ENCODE measurements around the gene CRB1.

CRB1 gene

DNA sequence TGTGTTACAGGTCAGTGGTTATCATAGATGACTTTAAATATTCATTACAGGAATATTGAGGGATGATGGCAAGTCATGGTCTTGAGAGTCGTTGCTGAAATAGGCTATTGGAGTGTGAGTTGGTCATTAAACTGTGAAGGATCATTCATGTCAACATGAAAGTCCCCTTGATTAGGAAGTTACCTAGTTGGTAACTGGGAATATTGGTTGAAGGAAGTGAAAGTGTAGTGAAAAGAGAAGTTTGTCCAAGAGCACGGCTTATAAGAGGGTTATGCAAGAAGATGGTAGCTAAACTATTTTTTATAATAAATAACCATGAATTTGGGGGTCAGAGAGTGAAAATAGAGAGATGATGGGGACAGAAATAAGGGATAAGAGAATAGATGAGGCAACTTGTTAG, 16.9 kb downstream of the CRB1 start:
- H3K9me3 Mint-ChIP-seq, result no peaks in the 10 kb centered on the region
- no peak overlapping the region for H3K4me3 Mint-ChIP-seq
- no peaks in the 10 kb centered on the region for H3K36me3 Mint-ChIP-seq (ENCODE audit: low read depth)
- no peaks in the 10 kb centered on the region for H3K4me1 Mint-ChIP-seq
- peaks cover 9% of the 10 kb centered on the region for H3K27me3 Mint-ChIP-seq (ENCODE audit: low read depth, poor library complexity)
- no peak overlapping the region for H3K27ac Mint-ChIP-seq
- TF ChIP-seq, protein P1, sequence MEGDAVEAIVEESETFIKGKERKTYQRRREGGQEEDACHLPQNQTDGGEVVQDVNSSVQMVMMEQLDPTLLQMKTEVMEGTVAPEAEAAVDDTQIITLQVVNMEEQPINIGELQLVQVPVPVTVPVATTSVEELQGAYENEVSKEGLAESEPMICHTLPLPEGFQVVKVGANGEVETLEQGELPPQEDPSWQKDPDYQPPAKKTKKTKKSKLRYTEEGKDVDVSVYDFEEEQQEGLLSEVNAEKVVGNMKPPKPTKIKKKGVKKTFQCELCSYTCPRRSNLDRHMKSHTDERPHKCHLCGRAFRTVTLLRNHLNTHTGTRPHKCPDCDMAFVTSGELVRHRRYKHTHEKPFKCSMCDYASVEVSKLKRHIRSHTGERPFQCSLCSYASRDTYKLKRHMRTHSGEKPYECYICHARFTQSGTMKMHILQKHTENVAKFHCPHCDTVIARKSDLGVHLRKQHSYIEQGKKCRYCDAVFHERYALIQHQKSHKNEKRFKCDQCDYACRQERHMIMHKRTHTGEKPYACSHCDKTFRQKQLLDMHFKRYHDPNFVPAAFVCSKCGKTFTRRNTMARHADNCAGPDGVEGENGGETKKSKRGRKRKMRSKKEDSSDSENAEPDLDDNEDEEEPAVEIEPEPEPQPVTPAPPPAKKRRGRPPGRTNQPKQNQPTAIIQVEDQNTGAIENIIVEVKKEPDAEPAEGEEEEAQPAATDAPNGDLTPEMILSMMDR (IDR thresholded peaks at IDR 0.05), result no peak
- no peak for DNase-seq

DNA sequence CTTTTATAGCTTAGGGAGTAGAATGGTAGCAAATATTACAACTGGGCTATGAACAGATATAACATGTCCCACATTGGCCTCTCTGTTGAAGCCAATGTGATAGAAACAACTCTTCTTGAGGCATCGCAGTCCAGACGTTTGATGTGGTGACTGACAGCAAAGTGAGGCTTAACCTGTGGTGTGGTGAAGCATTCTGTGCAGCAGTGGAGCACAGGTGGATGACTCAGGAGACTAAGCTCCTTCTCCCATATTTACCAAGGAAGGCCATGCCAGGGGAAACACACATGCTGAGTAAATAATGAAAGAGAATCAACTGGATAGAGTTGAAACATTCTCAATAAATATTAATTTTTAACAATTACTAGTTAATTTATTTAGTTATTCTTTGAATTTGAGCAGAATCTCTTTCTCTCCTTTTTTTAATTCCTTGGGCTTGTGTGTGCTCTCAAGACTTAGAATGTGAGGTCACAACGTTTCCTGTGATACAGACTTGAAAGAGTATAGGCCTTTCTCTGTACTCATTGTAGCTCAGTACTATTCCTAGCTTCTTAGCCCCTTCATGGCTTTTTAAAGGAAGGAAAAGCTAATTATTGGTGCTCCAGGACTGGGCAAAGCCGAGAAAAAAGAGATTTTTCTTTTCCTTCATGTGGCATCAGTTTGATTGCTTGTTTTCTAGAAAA, 17.6 kb downstream of the CRB1 start:
- DNase-seq, result no peak
- no peak overlapping the region for H3K4me3 Mint-ChIP-seq
- TF ChIP-seq, protein P1 (IDR thresholded peaks at IDR 0.05), result no peak
- H3K9me3 Mint-ChIP-seq, result no peaks in the 10 kb centered on the region
- H3K27ac Mint-ChIP-seq, result no peak overlapping the region
- no peaks in the 10 kb centered on the region for H3K36me3 Mint-ChIP-seq (ENCODE audit: low read depth)
- peaks cover 9% of the 10 kb centered on the region for H3K27me3 Mint-ChIP-seq (ENCODE audit: low read depth, poor library complexity)
- H3K4me1 Mint-ChIP-seq, result no peaks in the 10 kb centered on the region

DNA sequence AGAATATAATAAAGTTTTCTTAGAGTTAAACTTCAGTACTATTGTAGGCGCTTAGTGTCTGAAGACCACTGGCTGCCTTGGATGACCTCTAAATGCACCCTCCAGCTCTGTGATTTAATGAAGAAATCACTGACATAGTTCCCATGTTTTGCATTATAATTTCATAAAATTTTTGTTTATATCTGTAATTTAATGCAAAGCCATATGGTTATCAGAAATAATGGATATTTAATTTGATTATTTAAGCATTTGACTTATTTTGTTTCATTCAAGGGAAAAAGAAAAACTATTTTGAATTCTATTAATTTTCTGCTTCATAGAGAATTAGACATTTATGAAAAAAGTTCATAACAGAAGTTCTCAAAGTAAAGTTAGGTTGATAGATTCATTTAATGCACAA, 18.6 kb downstream of the CRB1 start:
- H3K27me3 Mint-ChIP-seq (ENCODE audit: low read depth, poor library complexity), result peaks cover 9% of the 10 kb centered on the region
- TF ChIP-seq, protein P1 (IDR thresholded peaks at IDR 0.05), result no peak
- H3K36me3 Mint-ChIP-seq (ENCODE audit: low read depth), result no peaks in the 10 kb centered on the region
- no peaks in the 10 kb centered on the region for H3K4me1 Mint-ChIP-seq
- H3K4me3 Mint-ChIP-seq, result no peak overlapping the region
- H3K9me3 Mint-ChIP-seq, result no peaks in the 10 kb centered on the region
- no peak for DNase-seq
- no peak overlapping the region for H3K27ac Mint-ChIP-seq

DNA sequence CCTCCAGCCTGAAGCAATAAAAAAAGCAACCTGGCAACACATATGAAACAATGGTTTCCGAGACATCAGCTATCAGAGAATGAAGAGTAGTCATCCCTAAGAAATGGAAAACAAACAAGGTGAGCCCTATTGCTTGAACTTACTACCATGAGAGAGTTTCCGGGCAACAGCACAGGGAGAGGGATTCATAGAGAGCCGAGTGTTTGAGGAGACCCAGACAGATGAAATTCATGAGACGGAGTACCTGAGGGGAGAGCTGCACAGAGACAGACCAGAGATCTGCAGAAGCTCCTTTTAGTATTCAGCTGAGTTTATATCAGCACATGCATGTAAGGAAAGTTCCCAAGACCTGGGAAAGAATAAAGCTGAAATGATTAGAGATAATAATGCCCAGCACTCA, 19.8 kb downstream of the CRB1 start:
- TF ChIP-seq, protein P1 (IDR thresholded peaks at IDR 0.05), result no peak
- H3K4me3 Mint-ChIP-seq, result no peak overlapping the region
- DNase-seq, result no peak
- H3K4me1 Mint-ChIP-seq, result no peaks in the 10 kb centered on the region
- peaks cover 9% of the 10 kb centered on the region for H3K27me3 Mint-ChIP-seq (ENCODE audit: low read depth, poor library complexity)
- peaks cover 2% of the 10 kb centered on the region for H3K9me3 Mint-ChIP-seq
- H3K36me3 Mint-ChIP-seq (ENCODE audit: low read depth), result no peaks in the 10 kb centered on the region
- no peak overlapping the region for H3K27ac Mint-ChIP-seq

DNA sequence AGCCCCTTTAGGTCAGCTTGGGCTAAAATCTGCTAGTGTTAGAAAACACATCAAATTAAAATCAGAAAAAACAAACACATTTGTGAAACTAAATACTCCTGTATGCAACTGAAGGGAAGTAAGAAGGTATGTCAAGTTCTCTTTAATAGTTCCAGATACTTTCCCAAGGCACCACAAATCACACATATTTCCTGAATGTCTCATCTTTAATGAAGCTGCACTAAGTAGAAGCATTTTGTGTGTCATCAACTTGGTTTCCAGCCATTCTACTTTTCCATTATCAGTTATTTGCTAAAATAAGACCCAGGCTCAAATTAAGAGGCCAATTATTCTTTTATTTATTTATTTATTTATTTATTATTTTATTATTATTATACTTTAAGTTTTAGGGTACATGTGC, 34.7 kb downstream of the CRB1 start:
- H3K27ac Mint-ChIP-seq, result no peak overlapping the region
- no peak overlapping the region for H3K4me3 Mint-ChIP-seq
- no peaks in the 10 kb centered on the region for H3K27me3 Mint-ChIP-seq (ENCODE audit: low read depth, poor library complexity)
- TF ChIP-seq, protein P1 (IDR thresholded peaks at IDR 0.05), result no peak
- H3K36me3 Mint-ChIP-seq (ENCODE audit: low read depth), result no peaks in the 10 kb centered on the region
- no peak for DNase-seq
- no peaks in the 10 kb centered on the region for H3K4me1 Mint-ChIP-seq
- H3K9me3 Mint-ChIP-seq, result no peaks in the 10 kb centered on the region

DNA sequence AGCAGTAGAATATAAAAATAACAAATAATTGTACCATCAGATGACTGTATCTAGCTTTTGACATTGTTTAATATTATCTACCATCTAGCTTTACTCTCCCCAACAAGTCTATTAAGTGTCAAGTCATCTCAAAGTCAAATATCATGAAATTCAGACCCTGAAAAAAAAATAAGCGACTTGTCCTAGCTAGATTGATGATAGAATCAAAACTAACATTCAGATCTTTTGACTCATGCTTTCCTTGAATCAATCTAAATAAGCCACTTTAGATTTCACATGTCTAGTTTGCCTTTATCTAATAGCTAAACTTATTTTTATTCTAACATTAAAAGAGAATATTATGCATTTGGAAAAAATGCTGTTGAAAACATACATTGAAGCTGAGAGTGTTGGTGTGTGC, 35.4 kb downstream of the CRB1 start:
- H3K4me1 Mint-ChIP-seq, result no peaks in the 10 kb centered on the region
- H3K9me3 Mint-ChIP-seq, result no peaks in the 10 kb centered on the region
- no peak overlapping the region for H3K27ac Mint-ChIP-seq
- no peak for DNase-seq
- no peaks in the 10 kb centered on the region for H3K27me3 Mint-ChIP-seq (ENCODE audit: low read depth, poor library complexity)
- no peak overlapping the region for H3K4me3 Mint-ChIP-seq
- H3K36me3 Mint-ChIP-seq (ENCODE audit: low read depth), result no peaks in the 10 kb centered on the region
- TF ChIP-seq, protein P1 (IDR thresholded peaks at IDR 0.05), result no peak
